HG03045 (cell line): ENCODE measurements around the gene CBY1.

Source experiments
- ATAC-seq: cut with Tn5 transposase; IDR thresholded peaks from one replicate; pipeline ENCODE4 v1.9.1; 2021; ENCODE audit warnings: mild to moderate bottlenecking, moderate library complexity; ENCODE audit not compliant: unreplicated experiment

CBY1 gene

DNA sequence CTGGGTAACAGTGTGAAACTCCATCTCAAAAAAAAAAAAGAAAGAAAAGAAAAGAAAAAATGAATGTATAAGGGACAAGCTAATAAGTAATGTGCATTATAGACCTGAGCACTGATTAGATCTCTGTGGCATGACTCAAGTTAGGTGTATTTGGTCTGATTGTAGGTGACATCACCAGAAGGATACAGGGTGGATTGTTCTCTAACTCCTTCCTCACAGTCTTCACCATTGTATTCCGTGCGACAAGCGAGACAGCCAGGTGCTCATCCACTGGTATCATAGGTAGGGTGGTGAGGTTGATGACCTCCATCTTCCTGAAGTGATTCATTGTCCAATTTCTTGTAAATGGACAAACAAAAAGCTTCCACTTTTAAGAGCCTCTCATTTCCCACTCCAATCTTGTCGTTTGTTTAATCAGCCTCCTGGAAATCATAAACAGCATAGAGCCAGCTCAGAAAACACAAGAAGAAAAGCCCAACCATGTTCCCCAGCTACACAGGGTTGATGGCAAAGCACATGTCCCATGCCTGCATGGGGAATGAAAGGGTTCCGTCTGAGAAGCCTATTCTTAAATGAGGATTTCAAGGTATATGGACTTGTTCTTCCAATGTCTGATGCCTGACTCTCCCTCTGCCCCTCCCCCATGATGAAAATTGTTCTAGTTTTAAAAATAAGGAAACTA, 6.5 kb upstream of the CBY1 start:
- no peak for ATAC-seq

GRCh38 chr22:38652859-38653258, 3.6 kb upstream of the CBY1 start:
- ATAC-seq = no peak

DNA sequence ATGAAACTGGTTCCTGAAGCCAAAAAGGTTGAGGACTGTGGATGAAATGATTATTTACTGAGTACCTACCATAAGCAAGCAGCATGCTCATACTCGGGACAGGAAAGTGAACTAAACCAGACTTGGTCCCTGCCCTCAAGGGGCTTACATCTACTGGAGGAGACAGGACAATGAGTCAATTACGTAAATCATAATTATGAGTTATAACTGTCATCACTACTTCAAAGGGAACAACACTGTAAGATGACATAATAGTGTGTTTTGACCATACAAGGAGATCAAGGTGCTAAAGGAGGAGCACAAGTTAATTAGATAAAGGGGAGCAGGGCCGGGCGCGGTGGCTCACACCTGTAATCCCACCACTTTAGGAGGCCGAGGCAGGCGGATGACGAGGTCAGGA, 2.7 kb upstream of the CBY1 start:
- ATAC-seq = no peak

GRCh38 chr22:38655519-38656255, 751 bp upstream of the CBY1 start:
- no peak for ATAC-seq

DNA sequence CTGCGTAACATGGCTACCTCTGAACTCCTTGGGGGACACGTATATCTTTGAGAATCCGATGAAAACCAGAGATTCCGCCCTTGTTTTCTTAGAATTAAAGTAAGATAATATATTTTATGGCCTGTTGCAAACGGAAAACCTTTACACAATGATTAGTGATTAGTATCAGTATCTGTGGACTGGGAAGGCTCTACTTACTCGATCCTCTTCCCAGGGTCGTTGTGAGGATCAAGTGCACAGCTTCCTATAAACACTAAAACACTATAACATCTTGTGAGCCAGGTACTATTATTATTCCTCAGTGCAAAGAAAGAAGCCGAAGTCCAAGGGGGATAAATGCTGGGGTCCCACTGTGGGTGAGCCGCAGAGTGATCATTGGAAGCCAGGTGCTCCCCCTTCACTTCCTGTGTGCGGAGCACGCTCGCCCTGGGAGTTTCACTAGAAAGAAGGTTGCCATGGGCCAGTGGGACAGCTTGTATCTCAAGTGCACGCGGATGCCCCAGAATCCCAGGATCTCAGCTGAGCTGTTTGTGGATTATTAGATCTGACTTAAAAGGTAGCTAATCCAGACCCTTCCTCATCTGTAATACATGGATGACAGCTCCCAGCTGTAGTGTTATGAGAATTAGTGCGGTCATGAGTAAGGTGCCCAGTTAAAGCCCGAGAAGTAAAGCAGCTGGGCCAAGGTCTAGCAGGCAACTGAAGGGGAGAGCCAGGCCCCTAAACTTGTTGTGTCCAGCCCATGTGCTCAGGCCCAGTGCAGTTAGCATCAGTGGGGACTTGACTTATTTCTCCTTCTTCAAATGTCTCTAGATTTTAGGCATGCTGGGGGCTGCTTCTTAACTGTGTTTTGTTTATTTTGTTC, 839 bp downstream of the CBY1 start:
- no peak for ATAC-seq

DNA sequence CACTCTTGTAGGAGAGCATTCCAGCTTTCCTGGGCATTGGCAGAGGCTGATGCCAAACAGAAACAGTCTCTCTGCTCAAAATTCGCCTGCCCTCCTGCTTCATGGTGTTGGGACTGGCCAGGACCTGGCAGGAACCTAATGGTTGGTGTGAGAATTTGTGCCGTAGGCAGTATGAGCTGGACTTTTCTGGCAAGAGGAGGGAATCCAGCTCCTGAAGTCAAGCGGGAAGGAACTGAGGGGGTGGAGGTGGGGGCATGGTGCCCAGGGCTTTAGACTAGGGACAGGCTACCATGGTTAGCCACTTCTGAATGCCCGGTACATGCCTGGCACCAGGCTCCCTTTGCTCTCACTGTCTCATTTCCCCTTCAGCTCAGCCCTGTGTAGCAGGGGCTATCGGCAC, 18.4 kb downstream of the CBY1 start:
- ATAC-seq = no peak

GRCh38 chr22:38675833-38676232, 19.4 kb downstream of the CBY1 start:
- no peak for ATAC-seq

DNA sequence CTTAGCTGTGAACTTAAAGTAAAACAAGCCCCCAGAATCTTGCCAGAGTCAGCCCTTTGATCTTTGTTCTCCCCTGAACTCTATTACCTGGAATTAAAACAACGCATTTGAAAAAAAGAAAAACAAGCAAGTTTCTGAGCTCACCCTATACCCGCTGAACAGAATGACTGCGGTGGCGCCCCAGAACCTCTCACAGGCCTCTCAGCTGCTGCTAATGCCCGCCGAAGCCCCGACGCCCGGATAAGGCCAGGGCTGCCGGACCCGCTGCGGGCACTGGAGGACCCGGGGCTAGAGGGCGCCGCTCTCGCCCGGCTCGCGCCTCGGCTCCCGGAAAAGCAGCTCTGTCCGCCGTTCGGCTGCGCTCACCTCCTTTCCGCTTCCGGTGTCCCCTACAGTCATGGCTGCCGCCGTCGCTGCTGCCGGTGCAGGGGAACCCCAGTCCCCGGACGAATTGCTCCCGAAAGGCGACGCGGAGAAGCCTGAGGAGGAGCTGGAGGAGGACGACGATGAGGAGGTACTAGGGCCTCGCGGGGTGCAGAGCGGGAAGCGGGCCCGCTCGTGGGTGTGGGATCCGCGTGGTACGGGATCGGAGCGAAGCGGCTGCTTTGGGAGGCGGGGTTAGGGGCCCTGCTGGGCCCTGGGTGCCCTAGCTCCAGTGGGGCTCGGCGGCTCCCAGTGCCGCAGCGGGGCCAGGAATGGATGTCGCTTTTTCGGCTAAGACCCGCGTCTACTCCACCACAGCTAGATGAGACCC, 25.3 kb downstream of the CBY1 start, which contains the start of gene TOMM22:
TOMM22 (plus strand) TSS at position 376 of the 754 bp plus-strand sequence; CDS start at position 398, 22 bp downstream.
- ATAC-seq = peak; percentile 94

DNA sequence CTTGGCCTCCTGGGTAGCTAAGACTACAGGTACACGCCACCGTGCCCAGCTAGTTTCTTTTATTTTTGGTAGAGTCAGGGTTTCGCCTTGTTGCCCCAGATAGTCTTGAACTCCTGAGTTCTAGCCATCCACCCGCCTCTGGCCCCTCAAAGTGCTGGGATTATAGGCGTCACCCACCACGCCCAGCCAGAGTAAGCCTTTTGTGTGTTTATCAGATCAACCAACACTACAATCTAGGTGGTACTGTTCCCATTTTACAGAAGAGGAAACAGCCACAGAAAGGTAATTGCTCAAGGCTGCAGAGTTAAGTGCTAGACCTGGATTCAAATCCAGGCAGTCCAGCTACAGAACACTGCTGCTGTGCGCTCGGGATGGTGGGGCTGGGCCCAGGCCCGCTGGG, 28.5 kb downstream of the CBY1 start:
- no peak for ATAC-seq

- no peak for ATAC-seq
Observed at GRCh38 chr22:38685761-38686160, 29.3 kb downstream of the CBY1 start.

GRCh38 chr22:38689651-38690050, 33.2 kb downstream of the CBY1 start:
- ATAC-seq = no peak

DNA sequence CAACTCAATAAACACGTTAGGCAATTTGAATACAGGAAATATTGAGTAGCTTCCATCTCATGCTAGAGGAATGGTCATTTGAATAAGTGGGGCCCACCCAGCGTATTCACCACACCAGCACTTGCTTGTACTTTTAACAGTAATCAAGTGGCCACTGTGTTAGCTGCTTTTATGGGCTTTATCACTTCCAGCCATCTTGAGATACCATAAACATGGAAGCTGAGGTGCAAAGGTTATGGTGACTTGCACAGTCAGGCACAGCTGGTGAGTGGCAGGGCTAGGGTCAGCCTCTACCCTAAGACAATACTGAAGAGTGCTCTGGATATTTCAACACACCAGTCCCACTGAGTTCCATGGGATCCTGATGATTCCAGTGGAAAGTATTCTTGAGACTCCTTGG, 37.6 kb downstream of the CBY1 start:
- ATAC-seq = no peak

- ATAC-seq = no peak
Observed at GRCh38 chr22:38694940-38695339, 38.5 kb downstream of the CBY1 start.

DNA sequence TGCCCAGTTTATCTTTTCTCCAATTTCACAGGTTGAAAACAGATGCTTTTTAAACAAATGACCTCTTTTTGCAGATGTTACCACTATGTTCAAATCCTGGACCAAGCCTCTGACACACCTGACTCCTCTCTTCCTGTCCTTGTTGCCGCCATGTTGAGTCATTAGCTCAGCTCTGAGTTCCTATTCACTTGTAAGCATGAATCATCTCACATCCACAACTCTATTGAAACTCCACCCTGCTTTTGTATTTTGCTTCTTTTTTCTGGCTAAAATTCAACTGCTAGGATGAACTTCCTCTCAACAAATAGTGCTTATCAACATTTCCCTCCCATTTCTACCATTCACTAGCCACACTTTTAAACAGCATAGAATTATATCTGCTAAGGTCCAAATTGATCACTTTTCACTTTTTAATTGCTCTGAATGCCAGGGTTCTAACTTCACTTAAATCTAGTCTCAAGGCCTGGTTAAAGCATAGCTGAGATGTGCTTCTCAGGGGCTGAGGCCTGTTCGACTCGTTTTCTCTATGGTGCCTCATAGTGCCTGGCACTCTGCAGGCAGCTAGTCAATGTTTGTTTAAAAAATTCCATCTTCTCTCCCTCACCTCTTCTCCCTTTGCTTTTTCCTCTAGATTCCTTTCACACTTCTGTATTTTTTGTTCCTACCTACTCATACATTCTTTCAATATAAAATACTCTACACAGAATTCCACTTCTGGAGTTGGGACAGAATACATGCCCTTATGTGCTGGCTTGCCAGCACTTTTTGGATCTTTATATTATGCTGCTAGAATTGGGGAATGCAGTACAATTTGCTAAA, 40.4 kb downstream of the CBY1 start:
- ATAC-seq = no peak

GRCh38 chr22:38697425-38698089, 41.1 kb downstream of the CBY1 start:
- ATAC-seq = no peak

DNA sequence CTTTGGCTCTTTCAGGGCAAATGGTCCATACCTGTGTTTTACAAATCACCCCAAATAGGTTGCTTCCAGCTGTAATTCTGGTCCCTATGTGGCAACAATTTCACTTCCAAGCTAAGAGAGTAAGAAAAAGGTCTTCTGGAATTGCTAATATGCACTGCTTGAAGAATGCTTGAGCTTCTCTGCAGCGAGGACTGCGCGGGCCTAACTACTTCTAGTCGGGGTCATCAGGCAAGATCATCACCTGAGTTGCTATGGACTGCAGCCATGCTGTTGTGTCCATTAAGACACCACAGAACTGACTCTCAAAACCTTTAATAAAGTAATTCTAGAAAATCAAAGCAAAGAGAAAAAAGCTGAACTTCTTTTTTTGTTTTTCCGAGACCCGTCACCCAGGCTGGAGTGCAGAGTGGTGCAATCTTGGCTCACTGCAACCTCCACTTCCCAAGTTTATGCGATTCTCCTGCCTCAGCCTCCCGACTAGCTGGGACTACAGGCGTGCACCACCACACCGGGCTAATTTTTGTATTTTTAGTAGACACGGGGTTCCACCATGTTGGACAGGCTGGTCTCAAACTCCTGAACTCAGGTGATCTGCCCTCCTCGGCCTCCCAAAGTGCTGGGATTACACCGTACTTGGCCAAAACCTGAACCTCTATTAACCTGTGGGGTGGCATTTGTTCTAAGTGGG, 42.1 kb downstream of the CBY1 start:
- ATAC-seq = no peak

- no peak for ATAC-seq
Observed at GRCh38 chr22:38699143-38699542, 42.7 kb downstream of the CBY1 start.

- ATAC-seq = no peak
Observed at GRCh38 chr22:38699784-38700183, 43.3 kb downstream of the CBY1 start.

DNA sequence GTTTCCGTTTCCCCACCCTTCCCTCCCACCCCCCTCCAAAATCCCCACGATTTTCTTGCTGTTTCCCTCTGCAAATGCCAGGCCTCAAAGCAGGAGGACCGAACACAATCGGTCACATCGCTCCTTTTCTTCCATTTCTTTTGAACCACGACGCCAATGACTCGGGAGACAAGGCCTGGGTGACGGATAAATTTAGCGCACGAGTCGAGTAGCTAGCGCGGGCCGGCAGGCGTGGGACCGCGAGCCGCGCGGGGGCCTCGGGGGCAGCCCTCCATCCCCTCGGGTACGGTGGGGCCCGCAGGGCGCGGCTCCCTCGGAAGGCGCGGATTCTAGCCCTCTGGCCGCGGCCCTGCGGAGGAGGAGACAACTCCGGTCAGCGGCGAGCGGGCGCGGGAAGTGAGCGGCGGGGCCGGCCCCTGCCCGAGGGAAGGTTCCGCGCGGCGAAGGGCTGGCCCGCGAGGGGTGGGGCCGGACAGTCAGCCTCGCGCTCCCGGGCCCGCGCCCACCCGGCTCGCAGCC, 43.9 kb downstream of the CBY1 start:
- ATAC-seq = peak; percentile 19
